Measurements from ENCODE around the gene NLGN3.

The NLGN3 gene

DNA sequence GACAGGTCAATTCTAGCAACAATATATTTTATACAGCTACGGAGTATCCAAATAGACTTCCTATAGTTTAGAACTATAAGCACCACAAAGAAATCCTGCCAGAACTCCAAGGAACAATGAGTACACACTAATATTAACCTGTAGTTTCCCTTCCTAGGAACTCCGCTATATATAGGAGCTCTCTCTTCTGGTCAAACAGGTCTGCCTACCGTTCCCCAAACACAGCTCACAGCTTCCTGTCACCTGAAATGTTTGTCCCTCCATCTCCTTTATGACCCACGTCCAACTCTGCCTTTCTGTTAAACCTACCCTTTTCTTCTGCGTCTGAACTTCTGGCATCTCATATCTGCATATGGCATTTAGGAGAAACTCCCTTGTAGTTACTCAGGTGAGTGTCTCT, 67.9 kb downstream of the NLGN3 start:
- DNase-seq (ENCODE audit: low read depth in 2 of 2, low spot score in 1 of 2) = no peak

DNA sequence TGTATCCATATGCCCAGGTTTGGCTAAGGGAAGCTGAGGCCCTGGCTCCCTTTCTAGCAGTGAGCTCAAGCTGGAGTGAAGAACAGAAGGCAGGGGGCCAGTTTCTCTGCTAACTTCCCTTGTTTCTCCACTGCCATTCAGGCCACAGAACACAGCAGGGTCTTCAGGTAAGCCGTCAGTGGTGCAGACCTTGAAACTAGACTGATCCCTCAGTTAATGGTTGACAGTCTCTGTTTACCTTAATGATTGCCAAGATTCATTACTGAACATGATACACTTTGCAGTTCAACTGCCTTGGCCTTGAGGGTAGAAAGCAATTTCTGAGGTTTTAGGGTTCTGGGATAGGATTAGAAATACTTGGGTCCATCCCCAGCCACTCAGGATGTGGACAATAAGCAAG, 69.5 kb downstream of the NLGN3 start:
- no peak for DNase-seq (ENCODE audit: low read depth in 2 of 2, low spot score in 1 of 2)

DNA sequence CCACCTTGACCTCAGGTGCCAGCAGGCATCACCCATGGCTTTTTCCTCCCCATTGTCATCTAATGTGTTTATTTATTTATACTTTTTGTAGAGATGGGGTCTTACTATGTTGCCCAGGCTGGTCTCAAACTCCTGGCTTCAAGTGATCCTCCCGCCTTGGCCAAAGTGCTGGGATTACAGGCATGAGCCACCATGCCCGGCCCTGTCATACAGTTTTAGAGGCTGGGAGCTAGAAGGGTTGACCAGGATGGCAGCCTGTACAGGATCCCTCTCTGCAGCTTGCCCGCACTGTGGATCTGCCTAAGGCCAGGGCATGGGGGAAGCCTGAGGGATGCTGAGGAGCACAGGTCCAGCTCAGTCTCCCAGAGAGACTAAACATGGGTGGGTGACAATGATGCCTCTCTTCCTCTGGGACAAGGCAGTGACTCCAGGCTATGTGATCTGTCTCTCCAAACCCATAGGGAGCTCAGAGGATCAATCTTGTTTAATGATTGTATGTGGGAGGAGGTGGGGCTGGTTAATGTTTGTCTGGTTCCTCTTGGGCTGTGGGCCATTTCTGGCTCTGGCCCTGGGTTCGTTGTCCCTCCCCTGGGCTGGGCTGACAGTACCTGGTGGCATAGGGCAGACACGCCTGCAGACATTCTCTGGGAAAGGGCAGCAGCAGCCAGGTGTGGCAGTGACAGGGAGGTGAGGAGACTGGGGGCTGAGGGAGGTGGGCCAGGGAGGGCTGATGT, 70.1 kb downstream of the NLGN3 start:
- no peak for DNase-seq (ENCODE audit: low read depth in 2 of 2, low spot score in 1 of 2)

DNA sequence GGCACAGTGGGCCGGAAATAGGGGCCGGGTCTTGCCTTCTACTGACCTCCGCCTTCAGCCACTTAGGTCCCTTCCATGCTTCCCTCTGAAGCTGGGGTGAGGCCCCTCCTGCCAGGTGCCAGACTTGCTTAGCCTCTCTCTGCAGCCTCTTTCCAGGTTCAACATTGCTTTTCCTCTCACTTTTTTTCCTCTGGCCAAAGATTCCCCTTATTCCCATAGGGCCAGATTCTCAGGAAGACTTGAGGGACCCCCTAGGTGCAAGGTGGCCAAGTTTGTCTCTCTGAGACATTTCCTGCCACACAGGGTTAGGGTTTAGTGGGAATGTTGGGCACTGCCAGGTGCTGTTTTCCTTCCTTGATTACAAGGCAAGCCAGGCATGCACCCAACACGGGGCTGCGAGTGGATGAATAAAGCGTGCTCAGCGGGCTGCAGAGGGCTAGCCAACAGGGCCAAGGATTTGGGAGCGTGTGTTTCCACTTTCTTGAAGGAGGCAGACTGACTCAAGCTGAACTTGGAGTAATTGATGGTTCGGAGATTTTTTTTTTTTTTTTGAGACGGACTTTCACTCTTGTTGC, 70.8 kb downstream of the NLGN3 start:
- DNase-seq (ENCODE audit: low read depth in 2 of 2, low spot score in 1 of 2) = no peak

DNA sequence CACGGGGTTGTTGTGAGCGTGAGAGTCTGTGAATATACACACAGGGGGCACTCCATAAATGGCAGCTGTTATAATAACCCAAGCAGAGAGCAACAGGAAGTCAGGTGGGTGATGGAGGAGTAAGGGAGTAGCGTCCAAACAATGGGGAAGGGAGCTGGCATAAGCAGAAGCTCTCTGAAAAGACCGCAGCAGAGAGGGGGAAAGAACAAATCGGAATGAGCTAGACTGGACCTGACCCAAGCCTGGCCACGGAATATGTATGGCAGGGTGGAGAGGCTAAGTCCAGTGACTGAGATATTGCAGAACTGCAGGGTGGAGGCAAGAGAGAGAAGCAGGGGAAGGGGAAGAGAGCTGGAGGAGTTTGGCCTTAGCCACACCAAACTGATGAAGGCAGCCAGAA, 71.8 kb downstream of the NLGN3 start:
- no peak for DNase-seq (ENCODE audit: low read depth in 2 of 2, low spot score in 1 of 2)

DNA sequence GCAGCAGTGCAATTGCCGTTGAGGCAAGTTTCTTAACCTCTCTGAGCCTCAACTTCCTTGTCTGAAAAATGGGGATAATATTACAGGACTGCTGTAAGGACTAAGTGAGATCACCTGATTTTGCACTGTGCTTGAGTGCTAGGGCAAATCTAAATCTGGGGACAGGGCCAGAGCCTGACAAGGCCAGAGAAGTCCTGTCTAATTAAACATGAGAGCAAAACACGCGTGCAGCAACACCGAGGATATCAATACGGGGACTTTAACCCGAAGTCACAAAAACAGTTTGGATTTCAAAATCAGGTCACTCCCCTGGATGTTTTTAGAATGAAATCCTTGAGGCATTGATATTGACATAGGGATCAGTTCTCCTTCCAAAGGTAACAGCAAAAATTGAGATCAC, 72.7 kb downstream of the NLGN3 start:
- no peak for DNase-seq (ENCODE audit: low read depth in 2 of 2, low spot score in 1 of 2)
